ENCODE results near the gene ERVW-1.

Gene ERVW-1

GRCh38 chr7:92466682-92467081 is 11.1 kb downstream of the ERVW-1 start:
- Histone ChIP-seq H3K36me3 (ENCODE audit: control insufficient read depth in 1 of 2, insufficient read depth in 2 of 2, low read length in 2 of 2) (peaks cover 0 to 1% of the 10 kb centered on the region in 2 experiments), H4K12ac (ENCODE audit: low read depth, low read length) (no peak overlapping the region), H2BK5ac (ENCODE audit: low read depth, low read length, poor library complexity) (no peak overlapping the region), H3K18ac (ENCODE audit: low read length) (no peak overlapping the region), H3K9ac (ENCODE audit: low read length) (no peak overlapping the region), H3K14ac (ENCODE audit: low read length) (no peak overlapping the region), H3K79me1 (ENCODE audit: low read length) (no peaks in the 10 kb centered on the region), H3K23ac (ENCODE audit: low read length) (no peak overlapping the region), H3K4me2 (ENCODE audit: low read length) (no peak overlapping the region), H3K4me3 (ENCODE audit: low read depth, low read length) (no peak overlapping the region), H3K4ac (ENCODE audit: low read depth, low read length) (no peak overlapping the region), H2BK12ac (ENCODE audit: low read length) (no peak overlapping the region), H4K8ac (ENCODE audit: low read depth, low read length) (no peak overlapping the region), H3K27me3 (ENCODE audit: insufficient read depth, low read length) (no peaks in the 10 kb centered on the region), H3K9me3 (ENCODE audit: insufficient read depth, low read depth, low read length) (no peaks in the 10 kb centered on the region), H3K27ac (ENCODE audit: low read depth, low read length) (no peak overlapping the region), H4K91ac (ENCODE audit: low read depth, low read length) (no peak overlapping the region), H3K79me2 (ENCODE audit: control insufficient read depth, insufficient read depth, low read length, poor library complexity) (no peaks in the 10 kb centered on the region), H2AFZ (ENCODE audit: insufficient read depth, low read length, poor library complexity) (no peak overlapping the region), H2AK5ac (ENCODE audit: low read length) (no peak overlapping the region), H2BK120ac (ENCODE audit: insufficient read depth, low read length, poor library complexity) (no peak overlapping the region), H3K4me1 (ENCODE audit: control insufficient read depth in 1 of 2, insufficient read depth in 2 of 2, low read length in 2 of 2) (peaks cover 2 to 6% of the 10 kb centered on the region in 2 experiments)
- no CpG with 5 or more reads among the region's 2 CpGs for WGBS (ENCODE audit: extremely low coverage, insufficient coverage, insufficient read length)
- DNase-seq: no peak

- H2AK5ac ChIP-seq (ENCODE audit: low read length): no peak overlapping the region
- no peak overlapping the region for H2BK120ac ChIP-seq (ENCODE audit: insufficient read depth, low read length, poor library complexity)
- H2AFZ ChIP-seq (ENCODE audit: insufficient read depth, low read length, poor library complexity): no peak overlapping the region
- H3K27me3 ChIP-seq (ENCODE audit: insufficient read depth, low read length): no peaks in the 10 kb centered on the region
- no peak overlapping the region for H2BK5ac ChIP-seq (ENCODE audit: low read depth, low read length, poor library complexity)
- no peak overlapping the region for H3K23ac ChIP-seq (ENCODE audit: low read length)
- no peak overlapping the region for H3K4me3 ChIP-seq (ENCODE audit: low read depth, low read length)
- H3K4ac ChIP-seq (ENCODE audit: low read depth, low read length): no peak overlapping the region
- no peak overlapping the region for H3K14ac ChIP-seq (ENCODE audit: low read length)
- H2BK12ac ChIP-seq (ENCODE audit: low read length): no peak overlapping the region
- H3K9me3 ChIP-seq (ENCODE audit: insufficient read depth, low read depth, low read length): no peaks in the 10 kb centered on the region
- no peaks in the 10 kb centered on the region for H3K79me1 ChIP-seq (ENCODE audit: low read length)
- H4K12ac ChIP-seq (ENCODE audit: low read depth, low read length): no peak overlapping the region
- peaks cover 2 to 6% of the 10 kb centered on the region in 2 experiments for H3K4me1 ChIP-seq (ENCODE audit: control insufficient read depth in 1 of 2, insufficient read depth in 2 of 2, low read length in 2 of 2)
- no peak overlapping the region for H4K8ac ChIP-seq (ENCODE audit: low read depth, low read length)
- no peaks in the 10 kb centered on the region for H3K79me2 ChIP-seq (ENCODE audit: control insufficient read depth, insufficient read depth, low read length, poor library complexity)
- peaks cover 0 to 1% of the 10 kb centered on the region in 2 experiments for H3K36me3 ChIP-seq (ENCODE audit: control insufficient read depth in 1 of 2, insufficient read depth in 2 of 2, low read length in 2 of 2)
- H4K91ac ChIP-seq (ENCODE audit: low read depth, low read length): no peak overlapping the region
- H3K27ac ChIP-seq (ENCODE audit: low read depth, low read length): peak overlapping the region; percentile 44
- no CpG with 5 or more reads among the region's 3 CpGs for WGBS (ENCODE audit: extremely low coverage, insufficient coverage, insufficient read length)
- H3K18ac ChIP-seq (ENCODE audit: low read length): no peak overlapping the region
- H3K9ac ChIP-seq (ENCODE audit: low read length): no peak overlapping the region
- H3K4me2 ChIP-seq (ENCODE audit: low read length): no peak overlapping the region
- peak; percentile 80 to 92 for DNase-seq
Observed at GRCh38 chr7:92464515-92464914, 13.2 kb downstream of the ERVW-1 start.

DNA sequence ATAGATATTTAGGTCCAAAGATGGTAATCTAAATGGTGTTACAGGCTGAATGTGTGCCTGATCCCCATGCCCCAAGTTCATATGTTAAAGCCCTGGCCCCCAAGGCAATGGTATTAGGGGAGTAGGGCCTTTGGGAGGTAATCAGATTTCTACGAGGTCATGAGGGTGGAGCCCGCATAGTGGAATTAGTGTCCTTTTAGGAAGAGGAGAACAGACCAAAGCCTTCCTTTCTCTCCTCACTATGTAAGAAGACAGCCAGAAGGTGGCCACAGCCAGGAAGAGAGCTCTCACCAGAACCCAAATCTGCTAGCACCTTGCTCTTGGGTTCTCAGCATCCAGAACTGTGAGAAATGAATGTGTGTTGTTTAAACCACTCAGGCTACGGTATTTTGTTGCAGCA is 15.2 kb downstream of the ERVW-1 start:
- Histone ChIP-seq H3K4me1 (ENCODE audit: control insufficient read depth in 1 of 2, insufficient read depth in 2 of 2, low read length in 2 of 2) (peaks cover 2 to 6% of the 10 kb centered on the region in 2 experiments), H3K4me2 (ENCODE audit: low read length) (no peak overlapping the region), H3K79me1 (ENCODE audit: low read length) (no peaks in the 10 kb centered on the region), H2BK12ac (ENCODE audit: low read length) (peak overlapping the region; percentile 66), H3K27ac (ENCODE audit: low read depth, low read length) (no peak overlapping the region), H3K14ac (ENCODE audit: low read length) (peak overlapping the region; percentile 29), H4K12ac (ENCODE audit: low read depth, low read length) (no peak overlapping the region), H3K36me3 (ENCODE audit: control insufficient read depth in 1 of 2, insufficient read depth in 2 of 2, low read length in 2 of 2) (peaks cover 1 to 2% of the 10 kb centered on the region in 2 experiments), H3K23ac (ENCODE audit: low read length) (no peak overlapping the region), H3K9ac (ENCODE audit: low read length) (no peak overlapping the region), H2AFZ (ENCODE audit: insufficient read depth, low read length, poor library complexity) (no peak overlapping the region), H4K91ac (ENCODE audit: low read depth, low read length) (peak overlapping the region; percentile 65), H3K4me3 (ENCODE audit: low read depth, low read length) (no peak overlapping the region), H2BK5ac (ENCODE audit: low read depth, low read length, poor library complexity) (no peak overlapping the region), H3K79me2 (ENCODE audit: control insufficient read depth, insufficient read depth, low read length, poor library complexity) (no peaks in the 10 kb centered on the region), H3K18ac (ENCODE audit: low read length) (no peak overlapping the region), H3K27me3 (ENCODE audit: insufficient read depth, low read length) (no peaks in the 10 kb centered on the region), H4K8ac (ENCODE audit: low read depth, low read length) (no peak overlapping the region), H2AK5ac (ENCODE audit: low read length) (no peak overlapping the region), H3K9me3 (ENCODE audit: insufficient read depth, low read depth, low read length) (no peaks in the 10 kb centered on the region), H3K4ac (ENCODE audit: low read depth, low read length) (no peak overlapping the region), H2BK120ac (ENCODE audit: insufficient read depth, low read length, poor library complexity) (no peak overlapping the region)
- no CpG with 5 or more reads among the region's 3 CpGs for WGBS (ENCODE audit: extremely low coverage, insufficient coverage, insufficient read length)
- DNase-seq: peak in 1 of 2 donors; percentile 11

- Histone ChIP-seq H3K18ac (ENCODE audit: low read length) (no peak overlapping the region), H3K79me2 (ENCODE audit: control insufficient read depth, insufficient read depth, low read length, poor library complexity) (no peaks in the 10 kb centered on the region), H3K4me1 (ENCODE audit: control insufficient read depth in 1 of 2, insufficient read depth in 2 of 2, low read length in 2 of 2) (peaks cover 2 to 6% of the 10 kb centered on the region in 2 experiments), H3K4me2 (ENCODE audit: low read length) (no peak overlapping the region), H3K14ac (ENCODE audit: low read length) (no peak overlapping the region), H2AK5ac (ENCODE audit: low read length) (no peak overlapping the region), H3K36me3 (ENCODE audit: control insufficient read depth in 1 of 2, insufficient read depth in 2 of 2, low read length in 2 of 2) (peaks cover 3 to 7% of the 10 kb centered on the region in 2 experiments), H2BK120ac (ENCODE audit: insufficient read depth, low read length, poor library complexity) (no peak overlapping the region), H4K91ac (ENCODE audit: low read depth, low read length) (no peak overlapping the region), H3K79me1 (ENCODE audit: low read length) (no peaks in the 10 kb centered on the region), H3K27ac (ENCODE audit: low read depth, low read length) (no peak overlapping the region), H3K23ac (ENCODE audit: low read length) (no peak overlapping the region), H2AFZ (ENCODE audit: insufficient read depth, low read length, poor library complexity) (no peak overlapping the region), H3K9me3 (ENCODE audit: insufficient read depth, low read depth, low read length) (no peaks in the 10 kb centered on the region), H2BK5ac (ENCODE audit: low read depth, low read length, poor library complexity) (peak overlapping the region; percentile 27), H3K27me3 (ENCODE audit: insufficient read depth, low read length) (no peaks in the 10 kb centered on the region), H3K4ac (ENCODE audit: low read depth, low read length) (no peak overlapping the region), H4K8ac (ENCODE audit: low read depth, low read length) (peak overlapping the region; percentile 1), H4K12ac (ENCODE audit: low read depth, low read length) (no peak overlapping the region), H3K4me3 (ENCODE audit: low read depth, low read length) (no peak overlapping the region), H2BK12ac (ENCODE audit: low read length) (peak overlapping the region; percentile 48), H3K9ac (ENCODE audit: low read length) (peak overlapping the region; percentile 5)
- WGBS (ENCODE audit: extremely low coverage, insufficient coverage, insufficient read length): no CpG with 5 or more reads among the region's 8 CpGs
- DNase-seq: peak; percentile 27 to 71
Observed at GRCh38 chr7:92461027-92462003, 16.4 kb downstream of the ERVW-1 start.

All from trophoblast cell (in vitro differentiated cells and primary cell).